Neural cell (in vitro differentiated cells): ENCODE data around the gene ENG. TPM values are rescaled to one million over a fixed set of nuclear protein-coding genes. Genes with fewer than 3 reads are reported as not detected.

Experiments
- H2AFZ ChIP-seq: fragments of 200-600, 300-800 bp; sonication (generic), shearing (Covaris generic); 2 replicates; pipeline ENCODE4 v1.6.0; 2014; ENCODE audit warnings: low read depth, mild to moderate bottlenecking, antibody characterized with exemption, low read length, moderate library complexity
- H3F3A ChIP-seq: fragments of 200-600 bp; shearing (Covaris generic); 2 replicates; pipeline ENCODE4 v1.6.1; 2016; ENCODE audit warnings: mild to moderate bottlenecking, moderate library complexity, mixed read lengths, antibody characterized with exemption, low read length; ENCODE audit not compliant: insufficient read depth, poor library complexity, severe bottlenecking
- H3K27ac ChIP-seq: fragments of 200-600, 300-800 bp; sonication (generic), shearing (Covaris generic); 2 replicates; pipeline ENCODE4 v1.5.1; 2014; ENCODE audit warnings: mild to moderate bottlenecking, low read length, moderate library complexity
- H3K27me3 ChIP-seq: fragments of 300-800, 200-600 bp; sonication (generic), shearing (Covaris generic); 2 replicates; pipeline ENCODE4 v1.6.0; 2014; ENCODE audit warnings: mild to moderate bottlenecking, low read depth, low read length, moderate library complexity; ENCODE audit not compliant: insufficient read depth
- H3K36me3 ChIP-seq: fragments of 300-800, 200-600 bp; sonication (generic), shearing (Covaris generic); 2 replicates; pipeline ENCODE4 v1.5.1; 2014; ENCODE audit warnings: mild to moderate bottlenecking, antibody characterized with exemption, low read length, moderate library complexity; ENCODE audit not compliant: insufficient read depth
- H3K4me2 ChIP-seq: fragments of 300-800, 200-600 bp; sonication (generic), shearing (Covaris generic); 2 replicates; pipeline ENCODE4 v1.6.0; 2014; ENCODE audit warnings: mild to moderate bottlenecking, low read length
- H3K4me3 ChIP-seq: fragments of 300-800, 200-600 bp; sonication (generic), shearing (Covaris generic); 2 replicates; pipeline ENCODE4 v1.5.1; 2014; ENCODE audit warnings: mild to moderate bottlenecking, low read length, moderate library complexity
- H3K79me2 ChIP-seq: fragments of 200-600 bp; shearing (Covaris generic); replicated peaks from 2 replicates; pipeline ENCODE4 v1.6.0; 2014; ENCODE audit warnings: mild to moderate bottlenecking, low read length, moderate library complexity; ENCODE audit not compliant: insufficient read depth
- H3K9ac ChIP-seq: fragments of 300-800, 200-600 bp; sonication (generic), shearing (Covaris generic); 2 replicates; pipeline ENCODE4 v1.6.1; 2016; ENCODE audit warnings: mild to moderate bottlenecking, low read length, mixed read lengths
- H3K9me2 ChIP-seq: fragments of 200-600 bp; shearing (Covaris generic); 2 replicates; pipeline ENCODE4 v1.6.1; 2016; ENCODE audit warnings: mild to moderate bottlenecking, low read length, mixed read lengths; ENCODE audit not compliant: insufficient read depth
- H3K9me3 ChIP-seq: fragments of 200-600, 300-800 bp; sonication (generic), shearing (Covaris generic); 2 replicates; pipeline ENCODE4 v1.6.1; 2016; ENCODE audit warnings: mild to moderate bottlenecking, mixed run types, low read length, moderate library complexity, mixed read lengths
- H4K20me1 ChIP-seq: fragments of 200-600 bp; shearing (Covaris generic); 2 replicates; pipeline ENCODE4 v1.6.1; 2016; ENCODE audit warnings: mild to moderate bottlenecking, mixed run types; ENCODE audit not compliant: insufficient read depth
- EP300 ChIP-seq: fragments of 450-650 bp; conservative IDR thresholded peaks from 2 replicates; pipeline ENCODE4 v1.6.1; 2014; ENCODE audit warnings: antibody characterized with exemption, mild to moderate bottlenecking, moderate library complexity; ENCODE audit not compliant: poor library complexity, severe bottlenecking
- EZH2 ChIP-seq: fragments of 200-600, 300-800 bp; shearing (Covaris generic), sonication (generic); IDR thresholded peaks from 2 replicates; pipeline ENCODE4 v1.6.1; 2014; ENCODE audit warnings: antibody characterized with exemption, low read length, borderline replicate concordance, mild to moderate bottlenecking; ENCODE audit not compliant: insufficient read depth, poor library complexity, severe bottlenecking
- MXI1 ChIP-seq: fragments of 450-650 bp; conservative IDR thresholded peaks from 2 replicates; pipeline ENCODE4 v1.6.1; 2014; ENCODE audit warnings: antibody characterized with exemption, mild to moderate bottlenecking; ENCODE audit not compliant: poor library complexity, severe bottlenecking
- POLR2AphosphoS5 ChIP-seq: IDR thresholded peaks from 2 replicates; pipeline ENCODE4 v1.6.1; 2012
- RAD21 ChIP-seq: fragments of 450-650 bp; conservative IDR thresholded peaks from 2 replicates; pipeline ENCODE4 v1.6.1; 2014; ENCODE audit warnings: antibody characterized with exemption, mild to moderate bottlenecking, moderate library complexity
- REST ChIP-seq: IDR thresholded peaks from 2 replicates; pipeline ENCODE4 v1.6.1; 2012; ENCODE audit warnings: borderline replicate concordance
- SMC3 ChIP-seq: fragments of 450-650 bp; conservative IDR thresholded peaks from 2 replicates; pipeline ENCODE4 v1.6.1; 2014; ENCODE audit warnings: antibody characterized with exemption, mild to moderate bottlenecking, moderate library complexity; ENCODE audit not compliant: poor library complexity
- TAF1 ChIP-seq: IDR thresholded peaks from 2 replicates; pipeline ENCODE4 v1.6.1; 2012; ENCODE audit warnings: low read depth
- polyA plus RNA-seq: library from polyadenylated mRNA; depleted of rRNA; stranded (reverse); fragments of >200 nt; gene quantifications from 2 replicates; pipeline ENCODE4 v1.2.3, GENCODE V29; 2014
- TF ChIP-seq, protein P1 (sequence below): fragments of 450-650 bp; IDR thresholded peaks from 2 replicates; pipeline ENCODE4 v1.5.1; 2014; ENCODE audit warnings: antibody characterized with exemption, mild to moderate bottlenecking, moderate library complexity; ENCODE audit not compliant: poor library complexity, severe bottlenecking

ENG gene
- polyA plus RNA-seq, 1 donor from 2014 or later: not detected

DNA sequence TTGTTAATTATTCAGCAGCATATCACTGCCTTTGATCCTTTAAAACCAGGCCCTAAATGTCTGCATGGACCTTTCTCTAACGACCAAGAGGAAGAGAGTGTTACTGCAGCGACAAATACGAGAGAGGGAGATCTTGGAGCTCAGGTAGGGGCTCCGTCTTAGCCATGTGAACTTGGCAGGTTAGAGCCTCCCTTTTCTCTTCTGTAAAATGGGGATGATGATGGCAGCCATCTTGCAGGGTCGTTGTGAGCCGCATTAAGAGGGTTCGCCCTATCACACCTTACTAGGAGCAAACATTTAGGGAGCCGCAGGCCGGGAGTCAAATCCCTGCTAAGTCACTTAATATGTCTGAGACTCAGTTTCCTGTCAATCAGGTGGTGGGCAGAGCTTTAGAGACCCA, 1.6 kb downstream of the ENG start:
- no peak overlapping the region for H2AFZ ChIP-seq
- H3K27me3 ChIP-seq: no peaks in the 10 kb centered on the region
- no peaks in the 10 kb centered on the region for H3K79me2 ChIP-seq
- no peak overlapping the region for H3K27ac ChIP-seq
- H3K9ac ChIP-seq: no peak overlapping the region
- TF ChIP-seq MXI1: no peak
- no peak overlapping the region for H3K4me3 ChIP-seq
- no peaks in the 10 kb centered on the region for H3K9me2 ChIP-seq
- no peaks in the 10 kb centered on the region for H4K20me1 ChIP-seq
- no peak overlapping the region for H3K4me2 ChIP-seq
- no peaks in the 10 kb centered on the region for H3K36me3 ChIP-seq
- no peaks in the 10 kb centered on the region for H3F3A ChIP-seq
- no peaks in the 10 kb centered on the region for H3K9me3 ChIP-seq

GRCh38 chr9:127850286-127850830, 4.1 kb downstream of the ENG start:
- Histone ChIP-seq H3K79me2 (no peaks in the 10 kb centered on the region), H3K9me2 (no peaks in the 10 kb centered on the region), H3K9ac (no peak overlapping the region), H4K20me1 (no peaks in the 10 kb centered on the region), H3K27me3 (no peaks in the 10 kb centered on the region), H3K4me2 (no peak overlapping the region), H3F3A (no peaks in the 10 kb centered on the region), H3K27ac (no peak overlapping the region), H2AFZ (no peak overlapping the region), H3K9me3 (no peaks in the 10 kb centered on the region), H3K4me3 (no peak overlapping the region), H3K36me3 (no peaks in the 10 kb centered on the region)
- TF ChIP-seq, protein P1, sequence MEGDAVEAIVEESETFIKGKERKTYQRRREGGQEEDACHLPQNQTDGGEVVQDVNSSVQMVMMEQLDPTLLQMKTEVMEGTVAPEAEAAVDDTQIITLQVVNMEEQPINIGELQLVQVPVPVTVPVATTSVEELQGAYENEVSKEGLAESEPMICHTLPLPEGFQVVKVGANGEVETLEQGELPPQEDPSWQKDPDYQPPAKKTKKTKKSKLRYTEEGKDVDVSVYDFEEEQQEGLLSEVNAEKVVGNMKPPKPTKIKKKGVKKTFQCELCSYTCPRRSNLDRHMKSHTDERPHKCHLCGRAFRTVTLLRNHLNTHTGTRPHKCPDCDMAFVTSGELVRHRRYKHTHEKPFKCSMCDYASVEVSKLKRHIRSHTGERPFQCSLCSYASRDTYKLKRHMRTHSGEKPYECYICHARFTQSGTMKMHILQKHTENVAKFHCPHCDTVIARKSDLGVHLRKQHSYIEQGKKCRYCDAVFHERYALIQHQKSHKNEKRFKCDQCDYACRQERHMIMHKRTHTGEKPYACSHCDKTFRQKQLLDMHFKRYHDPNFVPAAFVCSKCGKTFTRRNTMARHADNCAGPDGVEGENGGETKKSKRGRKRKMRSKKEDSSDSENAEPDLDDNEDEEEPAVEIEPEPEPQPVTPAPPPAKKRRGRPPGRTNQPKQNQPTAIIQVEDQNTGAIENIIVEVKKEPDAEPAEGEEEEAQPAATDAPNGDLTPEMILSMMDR: no peak

GRCh38 chr9:127848756-127849504, 5.5 kb downstream of the ENG start:
- no peak overlapping the region for H3K27ac ChIP-seq
- no peaks in the 10 kb centered on the region for H3K27me3 ChIP-seq
- H3K9me3 ChIP-seq: no peaks in the 10 kb centered on the region
- no peak overlapping the region for H3K4me3 ChIP-seq
- no peaks in the 10 kb centered on the region for H4K20me1 ChIP-seq
- no peaks in the 10 kb centered on the region for H3K36me3 ChIP-seq
- no peak overlapping the region for H2AFZ ChIP-seq
- H3K9ac ChIP-seq: no peak overlapping the region
- H3K4me2 ChIP-seq: no peak overlapping the region
- no peaks in the 10 kb centered on the region for H3K9me2 ChIP-seq
- H3F3A ChIP-seq: no peaks in the 10 kb centered on the region
- H3K79me2 ChIP-seq: no peaks in the 10 kb centered on the region
- TF ChIP-seq EP300 (no peak), POLR2AphosphoS5 (no peak), MXI1 (no peak), REST (no peak), SMC3 (no peak), EZH2 (no peak), RAD21 (no peak), TAF1 (no peak)
- TF ChIP-seq, protein P1: no peak
